Bronchial epithelial cell (primary cell): ENCODE data around the gene TULP4. TPM values are rescaled to one million over a fixed set of nuclear protein-coding genes. Genes with fewer than 3 reads are reported as not detected.

Experiments used
- DNase-seq: peaks from one replicate; pipeline ENCODE4 v3.0.0-alpha.2; 2010; ENCODE audit warnings: low read depth
- FAIRE-seq: peaks from 2 replicates; lab custom pipeline; 2011; peaks lifted over from hg19 to GRCh38; lab: Jason Lieb, UNC
- H3K27me3 ChIP-seq: 2 replicates; pipeline ENCODE4 v1.5.1; 2011; ENCODE audit warnings: low read length; ENCODE audit not compliant: control insufficient read depth, insufficient read depth
- H3K36me3 ChIP-seq: 2 replicates; pipeline ENCODE4 v1.5.1; 2011; ENCODE audit warnings: low read length; ENCODE audit not compliant: control insufficient read depth, insufficient read depth
- H3K4me3 ChIP-seq: 2 replicates; pipeline ENCODE4 v1.5.1; 2011; ENCODE audit warnings: mild to moderate bottlenecking, low read depth, low read length, control low read depth
- total RNA-seq: library from RNA; depleted of rRNA; stranded (reverse); fragments of >200 nt; gene quantifications from 2 replicates; pipeline ENCODE4 v1.2.1, GENCODE V29; 2014
- TF ChIP-seq, protein P1 (sequence below): IDR thresholded peaks from 2 replicates; pipeline ENCODE4 v1.5.1; 2011; ENCODE audit warnings: mild to moderate bottlenecking, moderate library complexity, low read length, control low read depth, inconsistent platforms; ENCODE audit not compliant: insufficient read depth, severe bottlenecking

Gene TULP4
- total RNA-seq, 1 donor from 2014 or later: 127 TPM

- TF ChIP-seq, protein P1, sequence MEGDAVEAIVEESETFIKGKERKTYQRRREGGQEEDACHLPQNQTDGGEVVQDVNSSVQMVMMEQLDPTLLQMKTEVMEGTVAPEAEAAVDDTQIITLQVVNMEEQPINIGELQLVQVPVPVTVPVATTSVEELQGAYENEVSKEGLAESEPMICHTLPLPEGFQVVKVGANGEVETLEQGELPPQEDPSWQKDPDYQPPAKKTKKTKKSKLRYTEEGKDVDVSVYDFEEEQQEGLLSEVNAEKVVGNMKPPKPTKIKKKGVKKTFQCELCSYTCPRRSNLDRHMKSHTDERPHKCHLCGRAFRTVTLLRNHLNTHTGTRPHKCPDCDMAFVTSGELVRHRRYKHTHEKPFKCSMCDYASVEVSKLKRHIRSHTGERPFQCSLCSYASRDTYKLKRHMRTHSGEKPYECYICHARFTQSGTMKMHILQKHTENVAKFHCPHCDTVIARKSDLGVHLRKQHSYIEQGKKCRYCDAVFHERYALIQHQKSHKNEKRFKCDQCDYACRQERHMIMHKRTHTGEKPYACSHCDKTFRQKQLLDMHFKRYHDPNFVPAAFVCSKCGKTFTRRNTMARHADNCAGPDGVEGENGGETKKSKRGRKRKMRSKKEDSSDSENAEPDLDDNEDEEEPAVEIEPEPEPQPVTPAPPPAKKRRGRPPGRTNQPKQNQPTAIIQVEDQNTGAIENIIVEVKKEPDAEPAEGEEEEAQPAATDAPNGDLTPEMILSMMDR: no peak
- DNase-seq (no peak), FAIRE-seq (no peak)
- Histone ChIP-seq H3K4me3 (no peak overlapping the region), H3K36me3 (no peaks in the 10 kb centered on the region), H3K27me3 (no peaks in the 10 kb centered on the region)
Measured at GRCh38 chr6:158406736-158407135, 94.5 kb downstream of the TULP4 start.

GRCh38 chr6:158408013-158408412, 95.7 kb downstream of the TULP4 start:
- no peaks in the 10 kb centered on the region for H3K27me3 ChIP-seq
- FAIRE-seq (no peak), DNase-seq (no peak)
- H3K4me3 ChIP-seq: no peak overlapping the region
- TF ChIP-seq, protein P1: no peak
- peaks cover 2% of the 10 kb centered on the region for H3K36me3 ChIP-seq

DNA sequence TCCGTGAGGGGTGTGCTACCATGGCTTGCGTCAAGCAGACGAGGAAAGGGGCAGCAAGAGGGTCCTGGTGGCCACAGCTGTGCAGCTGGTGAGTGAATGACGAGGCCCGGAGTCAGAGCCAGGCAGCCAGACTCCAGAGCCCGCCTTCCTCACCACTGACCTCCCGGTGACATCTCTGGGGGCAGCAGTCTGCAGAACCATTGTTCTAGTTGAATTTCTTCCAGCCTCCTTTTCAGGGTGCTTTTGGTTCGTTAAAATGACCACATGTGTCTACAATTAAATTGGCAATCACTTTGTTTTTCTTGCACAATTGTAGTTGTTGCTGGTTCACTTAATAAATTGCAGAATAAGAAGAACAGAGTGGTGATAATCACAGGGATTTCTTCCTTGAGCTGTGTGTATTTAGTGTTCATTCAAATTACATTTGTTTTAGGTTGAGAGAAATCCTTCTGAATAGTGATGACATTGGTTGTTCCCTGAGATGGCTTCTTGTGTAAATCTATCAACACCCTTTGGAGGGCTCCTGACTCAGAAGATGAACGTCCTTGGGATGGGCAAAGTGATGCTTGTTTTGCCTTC, 96.4 kb downstream of the TULP4 start:
- DNase-seq: no peak
- FAIRE-seq: no peak

DNA sequence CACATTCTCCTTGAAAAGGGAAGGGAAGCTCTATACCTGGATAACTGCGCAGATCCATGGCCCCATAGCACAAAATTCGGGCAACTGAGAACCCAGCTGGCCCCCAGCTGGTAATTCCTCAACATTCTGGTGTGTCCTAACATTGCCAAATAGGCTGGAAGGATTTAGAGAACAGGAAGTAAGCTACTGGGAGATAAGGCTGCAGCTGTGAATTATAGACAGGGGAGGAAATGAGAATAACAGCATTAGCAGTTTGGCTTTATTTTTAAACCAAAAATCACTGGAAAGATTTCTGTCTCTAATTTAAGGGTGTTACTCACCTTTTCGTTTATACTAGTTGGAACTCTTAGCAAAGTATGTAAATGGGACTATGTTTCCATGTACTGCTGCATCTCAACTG, 97.2 kb downstream of the TULP4 start:
- FAIRE-seq: no peak
- TF ChIP-seq, protein P1: no peak
- no peak for DNase-seq

More for the DNA sequence above, 96.4 kb downstream of the TULP4 start:
- Histone ChIP-seq H3K4me3 (no peak overlapping the region), H3K36me3 (peaks cover 7% of the 10 kb centered on the region), H3K27me3 (no peaks in the 10 kb centered on the region)
- TF ChIP-seq, protein P1: no peak

GRCh38 chr6:158410784-158411183, 98.5 kb downstream of the TULP4 start:
- DNase-seq (no peak), FAIRE-seq (no peak)
- H3K4me3 ChIP-seq: no peak overlapping the region

More for the DNA sequence above, 97.2 kb downstream of the TULP4 start:
- no peaks in the 10 kb centered on the region for H3K27me3 ChIP-seq
- H3K4me3 ChIP-seq: no peak overlapping the region
- H3K36me3 ChIP-seq: peaks cover 10% of the 10 kb centered on the region

More at GRCh38 chr6:158410784-158411183, 98.5 kb downstream of the TULP4 start:
- TF ChIP-seq, protein P1: no peak
- Histone ChIP-seq H3K27me3 (no peaks in the 10 kb centered on the region), H3K36me3 (peaks cover 10% of the 10 kb centered on the region)
